ENCODE results near the gene SLC30A1. TPM values are rescaled to one million over a fixed set of nuclear protein-coding genes. Genes with fewer than 3 reads are reported as not detected.

SLC30A1 gene
- total and polyA plus RNA-seq, 2 donors from 2014 or later, result 8.2 to 37.7 TPM

DNA sequence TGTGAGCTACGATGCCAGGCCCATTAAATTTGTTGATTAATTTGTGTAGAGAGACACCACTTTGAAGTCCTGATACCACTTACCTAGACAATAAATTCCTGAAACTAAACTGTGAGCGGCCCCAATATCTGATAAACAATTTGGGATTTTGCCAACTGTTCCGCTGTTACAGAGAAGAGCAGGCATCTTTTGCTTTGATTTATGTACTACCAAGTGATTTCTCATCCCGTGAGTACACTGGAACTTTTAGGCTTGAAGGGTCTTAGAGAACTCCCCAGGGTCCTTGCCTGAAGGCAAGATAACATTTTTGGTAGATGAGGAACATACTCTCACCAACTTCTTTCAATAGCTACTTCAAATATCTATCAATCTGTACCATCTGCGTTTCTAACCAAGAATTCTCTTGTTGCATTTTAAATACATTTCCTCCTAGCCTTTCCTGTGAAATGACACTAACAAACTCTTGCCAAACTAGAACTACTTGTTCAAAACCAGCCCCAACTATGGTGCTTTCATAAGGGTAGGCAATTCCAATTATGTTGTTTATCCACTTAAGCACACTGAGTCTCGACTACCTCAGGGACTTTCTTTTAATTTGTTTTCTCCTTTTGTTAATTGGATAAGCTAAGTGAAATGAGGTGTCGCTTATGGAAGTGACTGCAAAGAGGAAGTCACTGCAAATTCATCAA lies 23.2 kb upstream of the SLC30A1 start:
- intact Hi-C loops (cut with DNase I), result no loop called here

DNA sequence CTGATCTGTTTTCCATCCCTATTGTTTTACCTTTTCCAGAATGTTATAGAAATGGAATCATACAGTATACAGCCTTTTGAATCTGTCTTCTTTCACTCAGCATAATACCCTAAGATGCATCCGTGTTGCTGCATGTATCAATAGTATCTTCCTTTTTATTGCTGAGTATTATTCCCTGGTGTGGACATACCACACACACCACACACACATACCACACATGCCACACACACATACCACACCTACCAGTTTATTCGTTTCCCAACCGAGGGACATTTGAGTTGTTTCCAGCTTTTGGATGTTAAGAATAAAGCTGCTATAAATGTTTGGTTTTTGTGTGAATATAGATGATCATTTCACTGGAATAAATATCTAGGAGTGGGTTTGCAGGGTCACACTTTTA lies 22.2 kb upstream of the SLC30A1 start:
- DNase-seq, result no peak
- Histone ChIP-seq H3K27ac (ENCODE audit: low read depth in 2 of 2, low read length in 2 of 2) (no peak overlapping the region), H3K9ac (ENCODE audit: low read length in 3 of 3) (no peak overlapping the region), H3K4me1 (ENCODE audit: control insufficient read depth in 2 of 3, insufficient read depth in 2 of 3, low read depth in 1 of 3, low read length in 3 of 3) (no peaks in the 10 kb centered on the region), H3K4me3 (ENCODE audit: low read length in 3 of 3) (no peak overlapping the region), H3K36me3 (ENCODE audit: control insufficient read depth in 2 of 3, insufficient read depth in 3 of 3, low read length in 3 of 3) (no peaks in the 10 kb centered on the region), H3K9me3 (ENCODE audit: control insufficient read depth in 2 of 3, insufficient read depth in 1 of 3, low read length in 3 of 3) (no peaks in the 10 kb centered on the region), H3K27me3 (ENCODE audit: control insufficient read depth, insufficient read depth, low read length) (no peaks in the 10 kb centered on the region)
- TF ChIP-seq, protein P1, sequence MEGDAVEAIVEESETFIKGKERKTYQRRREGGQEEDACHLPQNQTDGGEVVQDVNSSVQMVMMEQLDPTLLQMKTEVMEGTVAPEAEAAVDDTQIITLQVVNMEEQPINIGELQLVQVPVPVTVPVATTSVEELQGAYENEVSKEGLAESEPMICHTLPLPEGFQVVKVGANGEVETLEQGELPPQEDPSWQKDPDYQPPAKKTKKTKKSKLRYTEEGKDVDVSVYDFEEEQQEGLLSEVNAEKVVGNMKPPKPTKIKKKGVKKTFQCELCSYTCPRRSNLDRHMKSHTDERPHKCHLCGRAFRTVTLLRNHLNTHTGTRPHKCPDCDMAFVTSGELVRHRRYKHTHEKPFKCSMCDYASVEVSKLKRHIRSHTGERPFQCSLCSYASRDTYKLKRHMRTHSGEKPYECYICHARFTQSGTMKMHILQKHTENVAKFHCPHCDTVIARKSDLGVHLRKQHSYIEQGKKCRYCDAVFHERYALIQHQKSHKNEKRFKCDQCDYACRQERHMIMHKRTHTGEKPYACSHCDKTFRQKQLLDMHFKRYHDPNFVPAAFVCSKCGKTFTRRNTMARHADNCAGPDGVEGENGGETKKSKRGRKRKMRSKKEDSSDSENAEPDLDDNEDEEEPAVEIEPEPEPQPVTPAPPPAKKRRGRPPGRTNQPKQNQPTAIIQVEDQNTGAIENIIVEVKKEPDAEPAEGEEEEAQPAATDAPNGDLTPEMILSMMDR (IDR thresholded peaks at IDR 0.05; ENCODE audit: borderline replicate concordance, extremely low read depth, insufficient read depth), result no peak
- no peak for FAIRE-seq
- intact Hi-C loops (cut with DNase I), result no loop called here

More for the DNA sequence above, 23.2 kb upstream of the SLC30A1 start:
- Histone ChIP-seq H3K9me3 (ENCODE audit: control insufficient read depth in 2 of 3, insufficient read depth in 1 of 3, low read length in 3 of 3) (no peaks in the 10 kb centered on the region), H3K27ac (ENCODE audit: low read depth in 2 of 2, low read length in 2 of 2) (no peak overlapping the region), H3K4me1 (ENCODE audit: control insufficient read depth in 2 of 3, insufficient read depth in 2 of 3, low read depth in 1 of 3, low read length in 3 of 3) (no peaks in the 10 kb centered on the region), H3K27me3 (ENCODE audit: control insufficient read depth, insufficient read depth, low read length) (no peaks in the 10 kb centered on the region), H3K36me3 (ENCODE audit: control insufficient read depth in 2 of 3, insufficient read depth in 3 of 3, low read length in 3 of 3) (no peaks in the 10 kb centered on the region), H3K9ac (ENCODE audit: low read length in 3 of 3) (no peak overlapping the region), H3K4me3 (ENCODE audit: low read length in 3 of 3) (no peak overlapping the region)
- TF ChIP-seq, protein P1 (IDR thresholded peaks at IDR 0.05; ENCODE audit: borderline replicate concordance, extremely low read depth, insufficient read depth), result no peak
- DNase-seq (no peak), FAIRE-seq (no peak)

DNA sequence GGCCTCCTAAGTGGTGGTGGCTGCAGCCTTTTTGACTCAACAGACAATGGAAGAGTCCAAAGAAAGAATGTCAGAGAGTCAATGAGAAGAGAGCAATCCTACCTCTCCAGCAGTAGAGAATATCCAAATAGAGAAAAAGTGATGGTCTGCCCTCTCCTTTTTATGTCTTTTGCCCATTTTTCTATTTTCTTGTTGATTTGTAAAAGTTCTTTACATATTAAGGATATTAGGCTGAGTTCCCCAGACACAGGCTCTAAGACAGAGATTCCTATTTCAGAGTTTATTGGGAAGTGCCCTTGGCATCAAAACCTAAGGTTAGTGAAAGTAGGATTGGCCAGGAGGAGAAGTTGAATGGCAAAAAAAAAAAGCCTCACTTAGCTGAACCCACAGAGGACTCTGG lies 20.3 kb upstream of the SLC30A1 start:
- Histone ChIP-seq H3K36me3 (ENCODE audit: control insufficient read depth in 2 of 3, insufficient read depth in 3 of 3, low read length in 3 of 3) (no peaks in the 10 kb centered on the region), H3K9ac (ENCODE audit: low read length in 3 of 3) (no peak overlapping the region), H3K9me3 (ENCODE audit: control insufficient read depth in 2 of 3, insufficient read depth in 1 of 3, low read length in 3 of 3) (no peaks in the 10 kb centered on the region), H3K4me1 (ENCODE audit: control insufficient read depth in 2 of 3, insufficient read depth in 2 of 3, low read depth in 1 of 3, low read length in 3 of 3) (no peaks in the 10 kb centered on the region), H3K4me3 (ENCODE audit: low read length in 3 of 3) (no peak overlapping the region), H3K27ac (ENCODE audit: low read depth in 2 of 2, low read length in 2 of 2) (no peak overlapping the region), H3K27me3 (ENCODE audit: control insufficient read depth, insufficient read depth, low read length) (no peaks in the 10 kb centered on the region)
- FAIRE-seq, result no peak
- TF ChIP-seq, protein P1 (IDR thresholded peaks at IDR 0.05; ENCODE audit: borderline replicate concordance, extremely low read depth, insufficient read depth), result no peak
- intact Hi-C loops (cut with DNase I), result no loop called here
- DNase-seq, result no peak

DNA sequence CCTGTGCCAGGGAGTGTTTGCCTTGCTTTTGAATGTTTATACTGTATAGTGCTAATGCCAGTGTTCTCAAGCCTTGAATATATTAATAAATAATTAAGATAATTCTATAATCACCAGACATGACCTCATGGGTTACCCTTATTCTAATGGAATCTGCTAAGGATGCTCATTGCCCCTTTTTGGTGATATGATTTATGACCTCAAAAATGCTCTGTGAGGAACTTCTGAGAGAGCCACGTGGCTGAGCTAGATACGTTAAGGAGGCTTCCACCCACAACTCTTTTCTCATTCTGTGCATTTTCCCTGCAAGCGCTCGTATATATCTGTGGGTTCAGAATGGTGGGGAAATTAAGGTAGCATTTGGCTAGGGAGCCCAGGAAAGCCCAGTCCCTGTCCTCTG lies 19.6 kb upstream of the SLC30A1 start:
- DNase-seq, result no peak
- Histone ChIP-seq H3K4me1 (ENCODE audit: control insufficient read depth in 2 of 3, insufficient read depth in 2 of 3, low read depth in 1 of 3, low read length in 3 of 3) (no peaks in the 10 kb centered on the region), H3K9me3 (ENCODE audit: control insufficient read depth in 2 of 3, insufficient read depth in 1 of 3, low read length in 3 of 3) (no peaks in the 10 kb centered on the region), H3K36me3 (ENCODE audit: control insufficient read depth in 2 of 3, insufficient read depth in 3 of 3, low read length in 3 of 3) (no peaks in the 10 kb centered on the region), H3K9ac (ENCODE audit: low read length in 3 of 3) (no peak overlapping the region), H3K27ac (ENCODE audit: low read depth in 2 of 2, low read length in 2 of 2) (no peak overlapping the region), H3K27me3 (ENCODE audit: control insufficient read depth, insufficient read depth, low read length) (no peaks in the 10 kb centered on the region), H3K4me3 (ENCODE audit: low read length in 3 of 3) (no peak overlapping the region)
- no peak for FAIRE-seq
- intact Hi-C loops (cut with DNase I), result no loop called here
- TF ChIP-seq, protein P1 (IDR thresholded peaks at IDR 0.05; ENCODE audit: borderline replicate concordance, extremely low read depth, insufficient read depth), result no peak

Data from kidney (tissue), 14 donors.